HG03066 (cell line): ENCODE measurements around the gene NT5DC3.

Experiments used
- ATAC-seq: cut with Tn5 transposase; IDR thresholded peaks from one replicate; pipeline ENCODE4 v1.9.1; 2021; ENCODE audit warnings: low read depth; ENCODE audit not compliant: unreplicated experiment

Gene NT5DC3

GRCh38 chr12:103785243-103786031 is 55.6 kb downstream of the NT5DC3 start:
- no peak for ATAC-seq

GRCh38 chr12:103783744-103784664 is 57.0 kb downstream of the NT5DC3 start:
- ATAC-seq = no peak

DNA sequence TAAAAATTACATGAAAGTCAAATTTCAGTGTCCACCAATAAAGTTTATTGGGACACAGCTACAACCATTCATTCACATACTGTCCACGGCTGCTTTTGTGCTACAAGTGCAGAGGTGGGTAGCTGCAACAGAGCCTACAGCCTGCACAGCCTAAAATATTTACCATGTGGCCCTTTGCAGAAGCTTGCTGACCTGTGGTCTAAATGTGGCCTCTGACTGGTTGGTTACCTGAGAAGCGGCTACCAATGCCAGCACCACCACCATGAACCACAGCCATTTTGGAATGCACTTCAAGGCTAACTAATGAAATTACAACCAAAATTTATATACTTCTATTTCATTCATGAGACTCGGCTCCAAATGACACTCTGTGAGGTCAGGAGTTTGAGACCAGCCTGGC is 58.6 kb downstream of the NT5DC3 start:
- ATAC-seq = no peak

- ATAC-seq = no peak
Measured at GRCh38 chr12:103780992-103781391, 60.0 kb downstream of the NT5DC3 start.

DNA sequence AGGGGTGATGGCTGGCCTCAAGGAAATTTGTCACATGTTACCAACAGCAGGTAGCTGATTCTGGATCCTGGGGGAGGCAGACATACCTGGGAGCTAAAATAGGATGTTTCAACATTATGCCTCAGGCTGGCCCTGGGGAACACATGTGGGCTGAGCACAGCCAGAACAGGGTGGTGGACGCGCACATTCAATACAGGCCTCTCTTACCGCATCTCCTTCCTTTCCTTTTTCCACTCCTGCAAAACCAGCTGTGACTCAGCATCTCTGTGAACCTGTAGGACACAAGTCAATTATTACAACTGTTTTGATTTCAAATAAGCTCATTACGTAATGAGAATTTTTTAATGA is 61.0 kb downstream of the NT5DC3 start:
- no peak for ATAC-seq

- no peak for ATAC-seq
Measured at GRCh38 chr12:103779410-103780092, 61.5 kb downstream of the NT5DC3 start.

GRCh38 chr12:103778781-103779180 is 62.3 kb downstream of the NT5DC3 start:
- no peak for ATAC-seq

DNA sequence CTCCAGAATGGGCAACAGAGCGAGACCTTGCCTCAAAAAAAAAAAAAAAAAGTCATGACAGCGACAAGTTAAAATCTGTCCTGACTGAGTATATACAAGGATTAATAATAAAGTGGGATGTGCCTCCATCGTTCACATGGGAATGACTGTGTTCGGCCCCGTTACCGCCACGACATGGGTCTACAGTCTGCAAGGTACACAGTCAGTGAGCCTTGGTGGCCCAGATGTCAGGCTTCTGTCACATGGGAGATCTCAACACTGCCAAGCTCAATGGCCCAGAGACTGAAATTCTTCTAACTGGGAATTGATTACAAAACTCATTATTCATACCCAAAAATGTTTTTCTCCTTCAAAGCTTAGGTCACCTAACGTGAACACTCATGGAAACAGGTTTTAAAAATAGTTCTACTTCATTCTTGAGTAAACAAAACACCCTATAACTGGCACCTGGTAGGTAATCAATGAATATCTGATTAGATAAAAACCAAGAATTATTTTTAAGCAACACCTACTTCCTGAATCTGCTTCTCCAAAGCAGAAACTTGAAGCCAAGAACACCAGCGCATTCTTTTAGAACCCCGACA is 66.0 kb downstream of the NT5DC3 start:
- no peak for ATAC-seq

DNA sequence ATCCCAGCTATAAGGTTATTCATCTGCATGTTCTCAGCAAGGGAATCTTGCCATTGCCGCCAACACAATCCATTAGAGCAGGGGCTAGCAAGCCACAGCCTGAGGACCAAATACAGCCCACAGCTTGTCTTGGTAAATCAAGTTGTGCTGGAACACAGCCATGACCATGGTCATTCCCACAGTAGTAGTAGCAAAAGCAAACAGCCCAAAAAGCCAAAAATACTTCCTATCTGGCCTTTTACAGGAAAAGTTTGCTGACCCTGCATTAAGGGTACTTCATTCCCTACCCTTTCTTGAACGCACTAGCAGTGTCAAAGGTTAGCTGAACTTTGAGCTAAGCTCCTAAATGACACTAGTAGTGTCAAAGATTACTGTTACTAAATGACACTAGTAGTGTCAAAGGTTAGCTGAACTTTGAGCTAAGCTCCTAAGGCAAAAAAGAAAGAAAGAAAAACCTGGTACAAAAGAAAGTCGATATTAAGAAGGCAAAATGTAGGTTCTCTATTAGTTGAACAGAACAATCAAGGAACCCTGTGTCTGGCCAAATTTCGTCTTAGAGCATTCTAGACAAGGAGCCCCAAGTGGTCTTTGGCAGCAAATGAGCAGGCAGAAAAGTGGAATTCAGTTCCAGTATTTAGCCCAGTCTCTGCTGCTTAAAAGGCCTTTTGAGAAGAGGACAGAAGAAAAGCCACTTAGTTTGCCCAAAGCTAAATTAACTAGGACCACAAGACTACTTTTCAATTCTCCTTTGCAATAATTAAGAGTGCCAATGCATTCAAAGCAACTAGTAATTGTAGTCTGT is 67.7 kb downstream of the NT5DC3 start:
- no peak for ATAC-seq

DNA sequence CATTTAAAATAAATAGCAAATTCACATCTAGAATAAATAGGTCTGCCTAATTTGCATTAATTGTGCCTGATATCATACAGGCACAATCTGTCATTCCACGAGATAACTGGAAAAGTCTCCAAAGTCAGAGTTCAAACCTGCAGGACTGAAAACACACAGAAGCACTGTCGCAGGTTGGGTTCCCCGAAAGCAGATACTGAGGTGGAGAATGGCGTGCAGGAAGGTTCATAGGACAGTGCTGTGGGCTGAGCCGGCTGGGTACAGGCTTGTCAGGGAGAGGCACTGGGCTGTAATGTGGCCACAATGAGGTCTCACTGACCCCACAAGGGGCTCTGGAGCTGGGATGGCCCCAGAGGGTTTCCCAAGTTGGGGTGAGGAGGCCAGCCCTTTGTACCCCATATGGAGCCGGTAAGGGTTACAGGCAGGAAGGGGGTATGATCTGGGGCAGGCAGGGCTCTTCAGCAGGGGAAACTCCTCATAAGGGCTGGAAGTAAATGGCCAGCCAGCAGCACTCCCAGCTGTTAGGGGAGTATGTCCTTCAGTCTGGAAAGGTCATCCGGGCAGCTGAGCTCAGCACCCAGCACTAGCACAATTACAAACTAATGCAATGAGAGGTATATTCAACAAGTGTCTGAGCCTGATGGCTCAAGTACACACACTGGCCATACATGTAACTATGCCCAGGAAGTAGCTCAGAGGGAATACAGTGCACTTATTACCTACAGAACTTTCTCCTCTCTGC is 68.5 kb downstream of the NT5DC3 start:
- ATAC-seq = no peak

- ATAC-seq = no peak
Measured at GRCh38 chr12:103771466-103771865, 69.6 kb downstream of the NT5DC3 start.

DNA sequence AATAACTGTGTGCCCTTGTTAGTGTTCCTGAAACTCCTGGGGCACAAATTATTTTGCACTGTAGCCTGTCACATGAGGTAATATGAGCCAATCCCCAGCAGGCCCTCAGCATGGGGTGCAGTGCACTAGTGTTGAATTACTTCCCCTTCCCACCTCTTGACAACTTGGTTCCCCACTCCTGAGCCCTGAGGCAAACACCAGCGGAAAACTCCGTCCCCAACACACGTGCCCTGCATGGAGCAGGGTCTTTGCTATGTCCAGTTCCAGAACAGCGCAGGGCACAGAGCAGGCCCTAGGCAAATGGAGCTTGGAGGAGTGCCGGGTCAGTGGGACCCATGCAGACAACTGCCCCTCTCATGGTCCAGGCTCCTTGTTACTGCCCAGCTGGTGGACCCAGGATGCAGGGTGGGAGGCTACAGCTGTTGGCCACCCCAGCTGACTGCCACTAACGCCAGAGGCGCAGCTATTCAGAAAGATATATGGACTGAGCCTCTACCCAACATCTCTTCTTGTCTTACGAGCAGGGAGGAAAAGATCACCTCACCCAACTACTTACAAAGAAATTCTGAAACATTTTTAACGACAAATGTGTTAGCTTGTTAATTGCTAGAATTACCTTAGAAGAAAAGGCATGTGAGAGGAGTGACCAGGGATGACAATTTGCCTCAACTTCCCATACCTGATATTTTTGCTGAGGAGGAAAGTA is 71.6 kb downstream of the NT5DC3 start:
- no peak for ATAC-seq

DNA sequence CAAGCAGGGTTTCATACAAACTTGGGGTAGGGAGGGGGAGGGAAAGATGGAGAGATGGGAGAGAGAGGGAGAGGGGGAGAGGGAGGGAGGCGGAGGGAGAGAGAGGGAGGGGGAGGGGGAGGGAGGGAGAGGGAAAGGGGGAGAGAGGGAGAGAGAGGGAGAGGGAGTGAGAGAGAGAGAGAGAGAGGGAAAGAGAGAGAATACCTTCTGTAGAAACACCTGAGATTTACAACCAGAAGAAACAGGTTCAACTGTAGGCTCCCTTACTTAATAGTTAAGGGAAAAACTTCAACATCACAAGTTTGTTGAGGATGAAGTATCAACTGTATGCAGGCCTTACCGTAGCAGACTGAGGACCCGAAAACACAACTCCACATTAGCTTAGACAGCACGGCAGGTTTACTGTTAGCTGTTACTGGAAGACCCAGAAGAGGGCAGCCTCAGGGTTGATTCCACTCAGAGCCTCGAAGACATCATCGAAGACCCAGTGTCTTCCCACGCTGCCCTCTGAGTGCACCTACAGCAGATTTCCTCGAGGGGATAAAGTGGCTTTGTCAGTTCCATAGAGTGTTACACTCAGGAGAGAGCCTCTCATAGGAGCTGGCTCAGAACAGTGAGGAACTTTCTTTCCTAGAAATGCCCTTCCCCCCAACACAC is 72.4 kb downstream of the NT5DC3 start:
- ATAC-seq = no peak

DNA sequence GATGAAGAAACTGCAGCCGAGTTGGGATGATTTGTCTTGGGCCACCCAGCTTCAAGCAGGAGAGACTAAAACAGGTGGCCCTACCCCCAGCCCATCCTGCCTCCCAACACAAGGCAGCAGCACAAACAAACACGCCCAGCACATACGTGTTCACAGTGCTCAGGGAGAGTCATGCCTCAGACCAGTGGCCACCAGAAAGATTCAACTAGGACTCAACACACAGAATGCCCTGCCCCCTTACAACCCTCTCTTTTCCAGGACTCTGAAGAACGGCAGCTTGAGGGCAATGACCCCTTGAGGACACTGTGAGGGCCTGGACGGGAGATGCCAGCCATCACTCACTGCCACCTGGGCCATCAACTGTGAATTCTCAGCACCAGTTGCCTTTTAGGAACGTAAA is 75.0 kb downstream of the NT5DC3 start:
- no peak for ATAC-seq

DNA sequence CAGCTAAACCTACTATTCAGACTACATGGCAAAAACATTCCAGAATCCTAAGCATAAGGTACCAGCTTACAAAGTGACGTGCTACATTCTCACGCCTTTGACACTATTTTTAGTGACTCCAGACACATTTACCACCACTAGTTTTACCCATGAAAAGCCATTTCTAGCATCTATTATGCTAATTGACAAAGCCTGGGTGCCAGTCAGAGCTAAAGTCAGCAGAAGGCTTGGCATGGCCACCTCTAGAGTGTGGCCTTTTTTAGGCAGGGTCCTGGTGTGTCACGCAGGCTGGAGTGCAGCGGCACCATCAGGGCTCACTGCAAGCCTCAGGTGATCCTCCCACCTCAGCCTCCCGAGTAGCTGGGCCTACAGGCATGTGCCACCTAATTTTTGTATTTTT is 75.7 kb downstream of the NT5DC3 start:
- ATAC-seq = no peak

DNA sequence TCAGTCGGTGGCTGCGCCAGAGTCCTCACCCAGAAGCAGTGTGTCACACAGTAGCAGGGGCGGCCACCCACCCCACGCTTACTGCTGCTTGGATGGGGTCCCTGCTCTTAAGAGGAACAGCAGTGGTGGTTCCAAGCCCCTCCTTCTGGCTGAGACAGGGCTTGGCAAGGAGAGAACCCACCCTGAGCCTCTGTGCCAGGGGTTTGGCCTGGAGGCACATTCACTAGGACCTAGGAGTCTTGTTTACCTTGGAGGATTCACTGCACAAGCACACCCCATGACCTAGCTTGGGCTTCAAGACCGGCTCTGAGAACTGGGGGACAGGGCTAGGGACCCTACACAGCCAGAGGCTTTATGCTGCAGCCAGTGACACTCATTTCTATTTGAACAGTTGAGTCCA is 78.6 kb downstream of the NT5DC3 start:
- ATAC-seq = no peak

DNA sequence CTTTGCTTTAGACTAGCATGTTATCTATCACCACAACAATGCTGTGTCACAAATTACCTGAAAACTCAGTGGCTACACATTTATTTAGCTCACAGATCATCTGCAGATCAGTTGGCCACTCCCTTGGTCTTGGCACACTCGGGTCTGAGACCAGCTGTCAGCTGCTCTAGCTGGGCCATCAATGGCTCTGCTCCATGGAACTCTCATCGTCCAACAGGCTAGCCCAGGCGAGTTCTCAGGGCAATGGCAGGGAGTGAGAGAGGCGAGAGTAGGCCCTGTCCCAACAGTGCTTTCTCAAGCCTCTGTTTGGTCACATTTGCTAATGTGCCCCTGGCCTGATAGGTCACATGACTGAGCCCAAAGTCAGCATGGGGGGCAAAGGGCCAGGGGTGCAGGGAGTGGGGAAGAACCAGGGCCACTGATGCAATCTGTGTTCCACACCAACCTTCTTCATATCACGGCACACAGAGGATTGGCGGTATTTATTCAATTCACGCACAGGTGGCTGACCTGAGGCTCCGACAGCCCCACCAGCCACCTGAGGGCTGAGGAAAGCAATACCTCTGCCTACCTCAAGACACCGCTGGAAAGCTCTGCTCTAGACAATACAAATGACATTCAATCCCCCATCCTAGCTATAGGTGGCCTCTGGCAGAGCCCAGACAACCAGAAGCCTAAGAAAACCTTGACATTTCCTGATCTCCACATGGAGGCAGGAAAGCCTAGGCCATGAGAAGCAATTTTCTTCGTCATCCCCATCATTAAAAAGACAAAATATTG is 82.5 kb downstream of the NT5DC3 start:
- no peak for ATAC-seq

DNA sequence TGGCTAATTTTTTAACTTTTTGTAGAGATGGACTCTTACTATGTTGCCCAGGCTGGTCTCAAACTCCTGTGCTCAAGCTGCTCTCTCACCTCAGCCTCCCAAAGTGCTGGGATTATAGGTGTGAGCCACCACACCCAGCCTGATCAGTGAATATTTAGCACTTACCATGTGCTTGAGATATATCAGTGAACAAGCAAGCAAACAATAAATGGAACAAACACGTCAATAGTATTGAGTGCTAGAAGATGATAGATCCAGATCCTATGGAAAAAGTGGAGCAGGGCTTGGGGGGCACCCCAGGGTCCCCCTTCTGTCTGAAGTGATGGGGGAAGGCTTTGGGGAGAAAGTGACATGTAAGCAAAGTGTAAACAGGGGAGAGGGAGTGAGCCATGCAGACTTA is 83.8 kb downstream of the NT5DC3 start:
- ATAC-seq = no peak
